GM19455 (cell line): ENCODE measurements around the gene BRI3.
"Not testable (repeated sequence)": the region's sequence is repeated elsewhere in the genome, so short reads cannot be mapped to it uniquely, and the experiment has no call there.

Source experiments
- ATAC-seq: cut with Tn5 transposase; IDR thresholded peaks from one replicate; pipeline ENCODE4 v1.9.1; 2021; ENCODE audit not compliant: unreplicated experiment

BRI3 gene

GRCh38 chr7:98303906-98304305 lies 22.4 kb downstream of the BRI3 start:
- no peak for ATAC-seq

- ATAC-seq: no peak
These were observed 24.6 kb downstream of the BRI3 start for GRCh38 chr7:98305951-98306535.

- ATAC-seq: no peak
These were observed 26.5 kb downstream of the BRI3 start for GRCh38 chr7:98307971-98308466.

- ATAC-seq: no peak
These were observed 28.1 kb downstream of the BRI3 start for GRCh38 chr7:98309566-98309965.

GRCh38 chr7:98312201-98312600 lies 30.7 kb downstream of the BRI3 start:
- no peak for ATAC-seq

GRCh38 chr7:98314469-98314868 lies 33.0 kb downstream of the BRI3 start:
- no peak for ATAC-seq

GRCh38 chr7:98315318-98315993 lies 34.0 kb downstream of the BRI3 start:
- ATAC-seq: peak; percentile 76

GRCh38 chr7:98315994-98316527 lies 34.6 kb downstream of the BRI3 start:
- ATAC-seq: not testable (repeated sequence)

GRCh38 chr7:98317366-98318040 lies 36.0 kb downstream of the BRI3 start:
- ATAC-seq: no peak

GRCh38 chr7:98319176-98319575 lies 37.7 kb downstream of the BRI3 start:
- no peak for ATAC-seq

- ATAC-seq: no peak
These were observed 39.8 kb downstream of the BRI3 start for GRCh38 chr7:98321301-98321700.

- no peak for ATAC-seq
These were observed 41.1 kb downstream of the BRI3 start for GRCh38 chr7:98322331-98323270.

GRCh38 chr7:98323597-98324322 lies 42.3 kb downstream of the BRI3 start:
- ATAC-seq: no peak

GRCh38 chr7:98324782-98325181 lies 43.3 kb downstream of the BRI3 start:
- no peak for ATAC-seq

- no peak for ATAC-seq
These were observed 47.8 kb downstream of the BRI3 start for GRCh38 chr7:98329100-98329790.

- ATAC-seq: no peak
These were observed 48.4 kb downstream of the BRI3 start for GRCh38 chr7:98329791-98330373.

GRCh38 chr7:98330926-98331529 lies 49.5 kb downstream of the BRI3 start:
- no peak for ATAC-seq

GRCh38 chr7:98334081-98334480 lies 52.6 kb downstream of the BRI3 start:
- ATAC-seq: no peak
